ENCODE measurements around the gene TIGD3. TPM values are rescaled to one million over a fixed set of nuclear protein-coding genes. Genes with fewer than 3 reads are reported as not detected.

Gene TIGD3
- total and polyA plus RNA-seq, 9 of the 15 experiments (the other 6 are each of a cell fraction or from before 2014, with no cell fraction given) = 0.06 to 1.3 (median 0.56) TPM

DNA sequence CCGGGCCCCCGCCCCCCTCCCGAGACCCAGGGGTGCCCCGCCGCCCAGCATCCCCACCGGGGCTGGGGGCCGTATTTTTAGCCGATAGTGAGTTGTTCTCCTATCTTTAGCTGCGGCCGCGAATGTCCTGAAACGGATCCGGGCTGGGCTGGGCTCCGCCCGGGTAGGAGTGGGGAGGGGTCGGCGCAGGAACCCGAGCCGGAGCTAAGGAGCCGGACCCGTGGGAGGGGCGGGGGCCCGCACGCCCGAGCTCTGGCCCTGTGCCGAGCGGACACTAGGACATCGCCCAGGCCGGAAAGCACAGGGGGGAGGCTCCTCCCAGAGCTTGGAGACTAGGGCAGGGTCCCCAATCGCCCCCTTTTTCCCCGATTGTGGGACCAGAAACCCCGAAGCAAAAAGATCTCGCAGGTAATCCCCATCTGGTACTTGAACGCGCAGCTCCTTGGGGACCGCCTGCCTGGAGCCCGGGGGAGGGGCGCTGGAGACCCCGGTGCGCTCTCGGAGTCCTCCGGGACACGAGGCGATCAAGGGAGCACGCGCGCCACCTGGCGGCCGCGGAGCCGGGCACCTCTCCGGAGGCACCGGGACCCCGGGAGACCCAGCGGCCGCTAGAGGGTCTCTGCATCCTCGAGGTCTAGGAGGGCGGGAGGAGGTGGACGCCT is 39.2 kb upstream of the TIGD3 start (continued):
- TF ChIP-seq, protein P1, sequence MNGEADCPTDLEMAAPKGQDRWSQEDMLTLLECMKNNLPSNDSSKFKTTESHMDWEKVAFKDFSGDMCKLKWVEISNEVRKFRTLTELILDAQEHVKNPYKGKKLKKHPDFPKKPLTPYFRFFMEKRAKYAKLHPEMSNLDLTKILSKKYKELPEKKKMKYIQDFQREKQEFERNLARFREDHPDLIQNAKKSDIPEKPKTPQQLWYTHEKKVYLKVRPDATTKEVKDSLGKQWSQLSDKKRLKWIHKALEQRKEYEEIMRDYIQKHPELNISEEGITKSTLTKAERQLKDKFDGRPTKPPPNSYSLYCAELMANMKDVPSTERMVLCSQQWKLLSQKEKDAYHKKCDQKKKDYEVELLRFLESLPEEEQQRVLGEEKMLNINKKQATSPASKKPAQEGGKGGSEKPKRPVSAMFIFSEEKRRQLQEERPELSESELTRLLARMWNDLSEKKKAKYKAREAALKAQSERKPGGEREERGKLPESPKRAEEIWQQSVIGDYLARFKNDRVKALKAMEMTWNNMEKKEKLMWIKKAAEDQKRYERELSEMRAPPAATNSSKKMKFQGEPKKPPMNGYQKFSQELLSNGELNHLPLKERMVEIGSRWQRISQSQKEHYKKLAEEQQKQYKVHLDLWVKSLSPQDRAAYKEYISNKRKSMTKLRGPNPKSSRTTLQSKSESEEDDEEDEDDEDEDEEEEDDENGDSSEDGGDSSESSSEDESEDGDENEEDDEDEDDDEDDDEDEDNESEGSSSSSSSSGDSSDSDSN (IDR thresholded peaks at IDR 0.05; ENCODE audit: borderline replicate concordance in 1 of 2, low read depth in 2 of 2, low read length in 2 of 2) = peak in 1 of 2 experiments; percentile 48; a peak in 1 of 4 replicates
- TF ChIP-seq HDAC1 (IDR thresholded peaks at IDR 0.05) (peak in 1 of 2 experiments; percentile 60; a peak in 2 of 4 replicates), TEAD1 (CRISPR knock-in tag; IDR thresholded peaks at IDR 0.05) (0 out of 4 replicates have a peak, but pooled peaks of 1 of the 2 experiments have one; percentile 36), CTCF (IDR thresholded peaks at IDR 0.05 in 2 of 3, conservative IDR thresholded peaks at IDR 0.05 in 1 of 3; ENCODE audit: insufficient read depth in 2 of 3, low read depth in 1 of 3, low read length in 3 of 3) (peak; percentile 96 to 98 (median 98)), MGA (IDR thresholded peaks at IDR 0.05) (peak; percentile 84)
